ENCODE measurements around the gene SLC39A2.

- no peak for TF ChIP-seq CTCF (optimal IDR thresholded peaks at IDR 0.05 in 1 of 3, IDR thresholded peaks at IDR 0.05 in 1 of 3, conservative IDR thresholded peaks at IDR 0.05 in 1 of 3; ENCODE audit: extremely low read depth in 1 of 3, insufficient read depth in 2 of 3, low read length in 3 of 3)
- TF ChIP-seq EZH2 (IDR thresholded peaks at IDR 0.05; ENCODE audit: low read length) = no peak
Observed at GRCh38 chr14:20998674-20999366, at the start of gene SLC39A2.

Data from keratinocyte (primary cell).